Measurements from ENCODE around the gene METTL23. TPM values are rescaled to one million over a fixed set of nuclear protein-coding genes. Genes with fewer than 3 reads are reported as not detected.

METTL23 gene
- total RNA-seq, 1 donor, result 25.7 TPM

GRCh38 chr17:76735586-76736348, 9.1 kb downstream of the METTL23 start:
- no peaks in the 10 kb centered on the region for H3K27me3 ChIP-seq (ENCODE audit: insufficient read depth, low read length)
- H3K79me2 ChIP-seq (ENCODE audit: insufficient read depth, low read length), result peaks cover 84% of the 10 kb centered on the region
- H2AFZ ChIP-seq (ENCODE audit: low read length), result no peak overlapping the region
- DNase-seq (ENCODE audit: insufficient read length, low spot score, missing footprints), result peak; percentile 56
- peaks cover 48% of the 10 kb centered on the region for H3K36me3 ChIP-seq (ENCODE audit: insufficient read depth, low read length)
- TF ChIP-seq CTCF (IDR thresholded peaks at IDR 0.05; ENCODE audit: extremely low read depth, low read depth, low read length), result no peak
- peak overlapping the region; percentile 94 for H3K4me2 ChIP-seq (ENCODE audit: insufficient read depth, low read length)
- H4K20me1 ChIP-seq (ENCODE audit: insufficient read depth, low read length), result peaks cover 35% of the 10 kb centered on the region
- peaks cover 40% of the 10 kb centered on the region for H3K4me1 ChIP-seq (ENCODE audit: insufficient read depth, low read length)
- peak overlapping the region; percentile 98 for H3K4me3 ChIP-seq (ENCODE audit: insufficient read depth, low read length)
- no peaks in the 10 kb centered on the region for H3K9me3 ChIP-seq (ENCODE audit: low read depth, low read length)
- peak overlapping the region; percentile 86 for H3K27ac ChIP-seq (ENCODE audit: low read depth, low read length)

- Histone ChIP-seq H3K36me3 (ENCODE audit: insufficient read depth, low read length) (peaks cover 42% of the 10 kb centered on the region), H3K4me1 (ENCODE audit: insufficient read depth, low read length) (peaks cover 40% of the 10 kb centered on the region), H2AFZ (ENCODE audit: low read length) (peak overlapping the region; percentile 37), H3K27me3 (ENCODE audit: insufficient read depth, low read length) (no peaks in the 10 kb centered on the region), H3K27ac (ENCODE audit: low read depth, low read length) (peak overlapping the region; percentile 86), H3K9me3 (ENCODE audit: low read depth, low read length) (no peaks in the 10 kb centered on the region), H4K20me1 (ENCODE audit: insufficient read depth, low read length) (peaks cover 35% of the 10 kb centered on the region), H3K79me2 (ENCODE audit: insufficient read depth, low read length) (peaks cover 80% of the 10 kb centered on the region), H3K4me3 (ENCODE audit: insufficient read depth, low read length) (peak overlapping the region; percentile 98), H3K4me2 (ENCODE audit: insufficient read depth, low read length) (peak overlapping the region; percentile 94)
- peak; percentile 90 for DNase-seq (ENCODE audit: insufficient read length, low spot score, missing footprints)
- no peak for TF ChIP-seq CTCF (IDR thresholded peaks at IDR 0.05; ENCODE audit: extremely low read depth, low read depth, low read length)
Observed at GRCh38 chr17:76736349-76737081, 9.9 kb downstream of the METTL23 start.

DNA sequence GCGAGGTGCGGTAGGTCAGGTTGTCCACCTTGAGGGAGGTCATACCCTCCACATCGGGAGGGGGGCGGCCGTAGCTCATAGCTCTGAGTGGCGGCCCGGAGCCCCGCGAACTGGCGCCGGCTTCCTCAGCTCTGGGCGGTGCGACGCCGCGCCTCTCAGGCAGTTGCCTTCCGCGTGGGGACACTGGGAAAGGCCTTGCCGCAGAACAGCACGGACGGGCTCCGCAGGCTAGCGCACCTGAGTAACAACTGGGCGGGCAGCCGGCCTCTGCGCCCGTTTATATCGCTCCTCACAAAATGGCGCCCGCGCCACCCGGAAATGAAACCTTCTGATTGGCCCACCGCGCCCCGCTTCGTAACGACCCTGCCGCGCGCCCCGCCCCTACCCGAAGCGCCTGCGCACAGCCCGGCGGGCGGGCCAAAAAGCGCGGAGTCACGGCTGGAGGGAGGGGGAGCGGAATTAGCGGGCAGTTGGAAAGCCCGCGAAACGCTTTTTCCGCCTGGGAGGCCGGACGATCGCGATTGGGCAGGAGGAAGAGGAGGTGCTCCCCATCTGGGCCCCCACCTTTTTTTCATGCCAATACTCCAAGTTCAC, 10.5 kb downstream of the METTL23 start, which contains the start of gene SRSF2:
SRSF2 (minus strand) TSS at position 250 of the 594 bp plus-strand sequence; CDS start at position 79, 171 bp downstream.
- peak within 1 kb of the TSS; percentile 94 for H3K4me2 ChIP-seq (ENCODE audit: insufficient read depth, low read length)
- H2AFZ ChIP-seq (ENCODE audit: low read length), result peak within 1 kb of the TSS; percentile 98
- peak; percentile 98 for DNase-seq (ENCODE audit: insufficient read length, low spot score, missing footprints)
- H3K36me3 ChIP-seq (ENCODE audit: insufficient read depth, low read length), result peaks cover 47% of the 10 kb centered on the region
- no peaks in the 10 kb centered on the region for H3K27me3 ChIP-seq (ENCODE audit: insufficient read depth, low read length)
- peaks cover 40% of the 10 kb centered on the region for H3K4me1 ChIP-seq (ENCODE audit: insufficient read depth, low read length)
- H3K27ac ChIP-seq (ENCODE audit: low read depth, low read length), result peak within 1 kb of the TSS; percentile 96
- H3K4me3 ChIP-seq (ENCODE audit: insufficient read depth, low read length), result peak within 1 kb of the TSS; percentile 98
- TF ChIP-seq CTCF (IDR thresholded peaks at IDR 0.05; ENCODE audit: extremely low read depth, low read depth, low read length), result no peak
- no peaks in the 10 kb centered on the region for H3K9me3 ChIP-seq (ENCODE audit: low read depth, low read length)
- peaks cover 35% of the 10 kb centered on the region for H4K20me1 ChIP-seq (ENCODE audit: insufficient read depth, low read length)
- peaks cover 73% of the 10 kb centered on the region for H3K79me2 ChIP-seq (ENCODE audit: insufficient read depth, low read length)

Measured in osteoblast (primary cell).